Smooth muscle cell (in vitro differentiated cells): ENCODE results near the gene LILRB1. TPM values are rescaled to one million over a fixed set of nuclear protein-coding genes. Genes with fewer than 3 reads are reported as not detected.

Experiments
- DNase-seq: peaks from one replicate; lab custom pipeline; 2025; ENCODE audit not compliant: unreplicated experiment; lab: John Stamatoyannopoulos, UW
- H2AFZ ChIP-seq: fragments of 200-600 bp; sonication (generic); 2 replicates; pipeline ENCODE4 v1.6.0; 2016; ENCODE audit warnings: antibody characterized with exemption, low read depth, mild to moderate bottlenecking
- H3F3A ChIP-seq: fragments of 200-600 bp; sonication (generic); 2 replicates; pipeline ENCODE4 v1.6.0; 2017; ENCODE audit warnings: antibody characterized with exemption, low read depth
- H3K27ac ChIP-seq: fragments of 200-600 bp; sonication (generic); 2 replicates; pipeline ENCODE4 v1.5.1; 2016; ENCODE audit warnings: low read depth, mild to moderate bottlenecking
- H3K27me3 ChIP-seq: fragments of 200-600 bp; sonication (generic); 2 replicates; pipeline ENCODE4 v1.6.1; 2016; ENCODE audit warnings: low read depth, mild to moderate bottlenecking
- H3K36me3 ChIP-seq: fragments of 200-600 bp; sonication (generic); 2 replicates; pipeline ENCODE4 v1.5.1; 2016; ENCODE audit warnings: low read depth
- H3K4me1 ChIP-seq: fragments of 200-600 bp; sonication (generic); 2 replicates; pipeline ENCODE4 v1.5.1; 2016; ENCODE audit warnings: low read depth
- H3K4me2 ChIP-seq: fragments of 200-600 bp; sonication (generic); 2 replicates; pipeline ENCODE4 v1.6.0; 2016; ENCODE audit warnings: mild to moderate bottlenecking
- H3K4me3 ChIP-seq: fragments of 200-600 bp; sonication (generic); 2 replicates; pipeline ENCODE4 v1.5.1; 2016; ENCODE audit warnings: mild to moderate bottlenecking
- H3K79me2 ChIP-seq: fragments of 200-600 bp; sonication (generic); 2 replicates; pipeline ENCODE4 v1.6.0; 2016; ENCODE audit warnings: low read depth, mild to moderate bottlenecking
- H3K9ac ChIP-seq: fragments of 200-600 bp; sonication (generic); 2 replicates; pipeline ENCODE4 v1.6.0; 2016; ENCODE audit warnings: low read depth
- H3K9me3 ChIP-seq: fragments of 200-600 bp; sonication (generic); replicated peaks from 2 replicates; pipeline ENCODE4 v1.5.1; 2016; ENCODE audit warnings: low read depth
- H4K20me1 ChIP-seq: fragments of 200-600 bp; sonication (generic); 2 replicates; pipeline ENCODE4 v1.6.0; 2016; ENCODE audit warnings: low read depth
- CTCF ChIP-seq: fragments of 200-600 bp; sonication (generic); IDR thresholded peaks from 2 replicates; pipeline ENCODE4 v1.5.1; 2017; ENCODE audit warnings: borderline replicate concordance, mild to moderate bottlenecking, antibody characterized with exemption; ENCODE audit not compliant: insufficient read depth, poor library complexity, severe bottlenecking
- WGBS: methylation state at CpG from one replicate; pipeline ENCODE4 v1.1.7; 2016; ENCODE audit warnings: low lambda C conversion rate; 5-methylcytosine and 5-hydroxymethylcytosine counted together
- polyA plus RNA-seq: library from polyadenylated mRNA; unstranded; fragments of >200 nt; fragmentation: Nextera tagmentation; extraction: Ambion mirVana; gene quantifications from 2 replicates; pipeline ENCODE4 v1.2.1, GENCODE V29; 2016
- total RNA-seq: library from RNA; depleted of rRNA; stranded (reverse); fragments of >200 nt; gene quantifications from 2 replicates; pipeline ENCODE4 v1.2.3, GENCODE V29; 2014

Gene LILRB1
- total and polyA plus RNA-seq, 2 experiments from 2014 or later: not detected

GRCh38 chr19:54659300-54659699 is 29.0 kb downstream of the LILRB1 start:
- Histone ChIP-seq H3F3A (no peaks in the 10 kb centered on the region), H3K9ac (no peak overlapping the region), H3K4me3 (no peak overlapping the region), H4K20me1 (no peaks in the 10 kb centered on the region), H3K79me2 (no peaks in the 10 kb centered on the region), H3K4me1 (no peaks in the 10 kb centered on the region), H3K36me3 (no peaks in the 10 kb centered on the region), H2AFZ (no peak overlapping the region), H3K9me3 (peaks cover 9% of the 10 kb centered on the region), H3K27ac (no peak overlapping the region), H3K4me2 (no peak overlapping the region), H3K27me3 (no peaks in the 10 kb centered on the region)
- no peak for DNase-seq
- no peak for TF ChIP-seq CTCF
- WGBS: 73% methylated on average over 6 of the region's 6 CpGs

- no peak for DNase-seq
- Histone ChIP-seq H2AFZ (no peak overlapping the region), H3K4me1 (no peaks in the 10 kb centered on the region), H3F3A (no peaks in the 10 kb centered on the region), H3K27ac (no peak overlapping the region), H3K27me3 (no peaks in the 10 kb centered on the region), H3K4me2 (no peak overlapping the region), H3K9me3 (peaks cover 9% of the 10 kb centered on the region), H4K20me1 (no peaks in the 10 kb centered on the region), H3K4me3 (no peak overlapping the region), H3K9ac (no peak overlapping the region), H3K79me2 (no peaks in the 10 kb centered on the region), H3K36me3 (no peaks in the 10 kb centered on the region)
- TF ChIP-seq CTCF: no peak
- WGBS: 85% methylated on average over 5 of the region's 5 CpGs
Observed at GRCh38 chr19:54660306-54660705, 30.0 kb downstream of the LILRB1 start.

GRCh38 chr19:54660964-54661363 is 30.7 kb downstream of the LILRB1 start:
- Histone ChIP-seq H3K79me2 (no peaks in the 10 kb centered on the region), H3K36me3 (no peaks in the 10 kb centered on the region), H3F3A (no peaks in the 10 kb centered on the region), H3K4me3 (no peak overlapping the region), H3K27me3 (no peaks in the 10 kb centered on the region), H2AFZ (no peak overlapping the region), H3K27ac (no peak overlapping the region), H3K4me1 (no peaks in the 10 kb centered on the region), H3K9me3 (peaks cover 9% of the 10 kb centered on the region), H3K4me2 (no peak overlapping the region), H3K9ac (no peak overlapping the region), H4K20me1 (no peaks in the 10 kb centered on the region)
- no peak for TF ChIP-seq CTCF
- 69% methylated on average over 6 of the region's 6 CpGs for WGBS
- no peak for DNase-seq

GRCh38 chr19:54661846-54662481 is 31.7 kb downstream of the LILRB1 start:
- no peaks in the 10 kb centered on the region for H4K20me1 ChIP-seq
- no peaks in the 10 kb centered on the region for H3F3A ChIP-seq
- no peak for TF ChIP-seq CTCF
- no peaks in the 10 kb centered on the region for H3K27me3 ChIP-seq
- H3K36me3 ChIP-seq: no peaks in the 10 kb centered on the region
- no peak overlapping the region for H2AFZ ChIP-seq
- no peak overlapping the region for H3K27ac ChIP-seq
- no peak overlapping the region for H3K4me3 ChIP-seq
- no peak for DNase-seq
- H3K9ac ChIP-seq: no peak overlapping the region
- H3K9me3 ChIP-seq: peaks cover 4% of the 10 kb centered on the region
- no peaks in the 10 kb centered on the region for H3K79me2 ChIP-seq
- H3K4me2 ChIP-seq: no peak overlapping the region
- 80% methylated on average over 13 of the region's 13 CpGs for WGBS
- H3K4me1 ChIP-seq: no peaks in the 10 kb centered on the region
